ENCODE data around the gene VARS1.
"Not testable (repeated sequence)": the region's sequence is repeated elsewhere in the genome, so short reads cannot be mapped to it uniquely, and the experiment has no call there.

The VARS1 gene

DNA sequence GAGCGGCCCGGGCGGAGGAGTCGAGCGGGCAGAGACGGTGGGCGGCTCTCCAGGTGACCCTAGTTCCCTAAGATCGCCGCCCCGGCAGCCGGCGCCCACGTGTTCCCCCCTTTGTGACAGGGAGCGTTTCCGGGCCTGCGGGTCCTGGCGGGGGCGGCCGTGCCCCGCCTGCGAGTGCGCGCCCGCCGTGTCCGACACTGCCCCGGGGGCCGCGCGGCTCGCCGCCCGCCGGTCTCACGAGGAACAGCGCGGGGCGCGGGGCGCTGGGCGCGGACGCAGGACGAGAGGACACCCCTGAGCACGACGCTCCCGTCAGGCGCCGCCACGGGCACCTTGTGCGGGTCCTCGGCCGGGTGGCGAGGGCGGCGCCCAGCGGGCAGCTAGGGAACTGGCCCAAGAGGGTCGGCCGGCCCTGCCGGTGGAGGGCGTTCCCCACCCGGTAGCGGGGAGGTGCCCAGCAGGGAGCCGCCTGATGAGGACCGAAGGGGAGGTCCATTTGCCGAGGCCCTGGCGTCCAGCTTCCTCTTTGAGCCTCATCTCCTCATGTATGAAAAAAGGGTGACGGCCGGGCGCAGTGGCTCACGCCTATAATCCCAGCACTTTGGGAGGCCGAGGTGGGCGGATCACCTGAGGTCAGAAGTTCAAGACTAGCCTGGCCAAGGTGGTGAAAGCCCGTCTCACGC is at the start of gene VARS1:
TSS of gene VARS1 (minus strand) at position 137 of the 683 bp plus-strand sequence. CDS start 535 bp downstream, outside the sequence.
- peak; percentile 90 for DNase-seq

DNA sequence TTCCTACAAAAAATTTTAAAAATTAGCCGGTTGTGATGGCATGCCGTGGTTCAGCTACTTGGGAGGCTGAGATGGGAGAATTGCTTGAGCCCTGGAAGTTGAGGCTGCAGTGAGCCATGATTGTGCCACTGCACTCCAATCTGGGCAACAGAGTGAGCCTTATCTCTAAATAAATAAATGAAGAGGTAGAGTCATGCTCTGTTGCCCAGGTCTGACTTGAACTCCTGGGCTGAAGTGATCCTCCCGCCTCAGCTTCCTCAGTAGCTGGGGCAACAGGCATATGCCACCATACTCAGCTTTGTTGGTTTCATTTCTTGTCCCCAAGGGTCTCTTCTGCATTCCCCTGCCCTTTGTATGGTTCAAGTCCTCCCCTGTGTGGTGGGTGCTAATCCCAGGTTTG is 49.0 kb upstream of the VARS1 start:
- no peak for DNase-seq

DNA sequence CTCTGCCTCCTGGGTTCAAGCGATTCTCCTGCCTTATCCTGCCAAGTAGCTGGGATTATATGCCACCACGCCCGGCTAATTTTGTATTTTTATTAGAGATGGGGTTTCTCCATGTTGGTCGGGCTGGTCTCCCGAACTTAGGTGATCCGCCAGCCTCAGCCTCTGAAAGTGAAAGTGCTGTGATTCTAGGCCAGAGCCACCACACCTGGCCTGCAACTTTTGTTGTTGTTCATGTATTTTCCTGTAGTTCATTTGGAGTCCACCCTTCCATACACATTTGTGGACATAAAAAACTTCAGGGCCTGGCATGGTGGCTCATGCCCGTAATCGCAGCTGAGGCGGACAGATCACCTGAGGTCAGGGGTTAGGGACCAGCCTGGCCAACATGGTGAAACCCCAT is 46.5 kb upstream of the VARS1 start:
- DNase-seq: no peak

DNA sequence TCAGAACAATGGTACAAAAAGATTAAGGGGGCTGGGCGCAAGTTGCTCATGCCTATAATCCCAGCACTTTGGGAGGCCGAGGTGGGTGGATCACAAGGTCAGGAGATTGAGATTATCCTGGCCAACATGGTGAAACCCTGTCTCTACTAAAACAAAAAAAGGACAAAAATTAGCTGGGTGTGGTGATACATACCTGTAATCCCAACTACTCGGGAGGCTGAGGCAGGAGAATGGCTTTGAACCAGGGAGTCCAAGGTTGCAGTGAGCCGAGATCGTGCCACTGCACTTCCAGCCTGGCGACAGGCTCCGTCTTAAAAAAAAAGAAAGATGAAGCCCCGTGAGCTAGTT is 44.2 kb upstream of the VARS1 start:
- not testable (repeated sequence) for DNase-seq

DNA sequence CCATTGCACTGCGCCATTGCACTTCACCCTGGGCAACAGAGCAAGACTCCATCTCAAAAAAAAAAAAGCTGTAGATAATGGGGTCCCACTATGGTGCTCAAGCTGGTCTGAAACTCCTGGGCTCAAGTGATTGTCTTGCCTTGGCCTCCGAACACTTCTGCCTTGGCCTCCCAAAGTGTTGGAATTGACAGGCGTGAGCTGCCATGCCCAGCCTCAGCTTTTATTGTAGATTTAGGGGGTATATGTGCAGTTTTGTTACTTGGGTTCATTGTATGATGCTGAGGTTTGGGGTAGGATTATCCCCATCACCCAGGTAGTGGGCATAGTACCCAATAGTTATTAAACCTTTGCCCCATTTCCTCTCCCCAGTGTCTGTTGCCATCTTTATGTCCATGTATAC is 43.4 kb upstream of the VARS1 start:
- DNase-seq: no peak

DNA sequence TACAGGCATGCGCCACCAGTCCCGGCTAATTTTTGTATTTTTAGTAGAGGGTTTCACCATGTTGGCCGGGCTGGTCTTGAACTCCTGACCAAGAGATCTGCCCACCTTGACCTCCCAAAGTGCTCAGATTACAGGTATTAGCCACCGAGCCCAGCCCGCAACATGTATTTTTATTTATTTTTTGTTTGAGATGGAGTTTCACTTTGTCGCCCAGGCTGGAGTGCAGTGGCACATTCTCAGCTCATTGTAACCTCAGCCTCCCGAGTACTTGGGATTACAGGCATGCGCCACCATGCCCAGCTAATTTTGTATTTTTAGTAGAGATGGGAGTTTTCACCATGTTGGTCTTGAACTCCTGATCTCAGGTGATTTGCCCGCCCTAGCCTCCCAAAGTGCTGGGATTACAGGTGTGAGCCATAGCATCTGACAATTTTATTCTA is 42.6 kb upstream of the VARS1 start:
- DNase-seq: not testable (repeated sequence)

DNA sequence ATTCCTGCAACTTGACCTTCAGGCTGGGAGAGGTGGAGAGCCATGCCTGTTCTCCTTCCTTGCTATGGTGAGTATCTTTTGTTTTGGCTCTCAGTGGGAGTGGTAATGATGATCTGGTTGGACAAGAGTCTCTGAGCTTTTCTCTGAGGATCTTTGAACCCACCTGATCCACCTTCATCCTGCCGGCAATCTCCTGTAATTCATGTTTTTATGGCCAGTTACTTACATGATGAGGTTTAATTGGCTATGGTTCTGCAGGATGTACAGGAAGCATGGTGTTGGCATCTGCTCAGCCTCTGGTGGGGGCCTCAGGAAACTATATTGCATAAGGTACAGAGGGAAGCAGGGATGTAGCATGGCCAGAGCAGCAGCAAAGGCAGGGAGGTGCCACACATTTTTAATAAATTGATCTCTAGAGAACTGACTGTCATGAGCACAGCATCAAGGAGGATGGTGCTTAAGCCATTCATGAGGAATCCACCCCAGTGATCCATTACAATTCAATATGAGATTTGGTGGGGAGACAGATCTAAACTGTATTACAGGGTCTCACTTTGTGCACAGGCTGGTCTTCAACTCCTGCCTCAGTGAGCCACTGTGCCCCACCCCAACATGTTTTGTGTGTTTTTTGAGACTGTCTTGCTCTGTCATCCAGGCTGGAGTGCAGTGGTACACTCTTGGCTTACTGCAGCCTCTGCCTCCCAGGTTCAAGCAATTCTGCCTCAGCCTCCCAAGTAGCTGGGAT is 42.0 kb upstream of the VARS1 start:
- no peak for DNase-seq

DNA sequence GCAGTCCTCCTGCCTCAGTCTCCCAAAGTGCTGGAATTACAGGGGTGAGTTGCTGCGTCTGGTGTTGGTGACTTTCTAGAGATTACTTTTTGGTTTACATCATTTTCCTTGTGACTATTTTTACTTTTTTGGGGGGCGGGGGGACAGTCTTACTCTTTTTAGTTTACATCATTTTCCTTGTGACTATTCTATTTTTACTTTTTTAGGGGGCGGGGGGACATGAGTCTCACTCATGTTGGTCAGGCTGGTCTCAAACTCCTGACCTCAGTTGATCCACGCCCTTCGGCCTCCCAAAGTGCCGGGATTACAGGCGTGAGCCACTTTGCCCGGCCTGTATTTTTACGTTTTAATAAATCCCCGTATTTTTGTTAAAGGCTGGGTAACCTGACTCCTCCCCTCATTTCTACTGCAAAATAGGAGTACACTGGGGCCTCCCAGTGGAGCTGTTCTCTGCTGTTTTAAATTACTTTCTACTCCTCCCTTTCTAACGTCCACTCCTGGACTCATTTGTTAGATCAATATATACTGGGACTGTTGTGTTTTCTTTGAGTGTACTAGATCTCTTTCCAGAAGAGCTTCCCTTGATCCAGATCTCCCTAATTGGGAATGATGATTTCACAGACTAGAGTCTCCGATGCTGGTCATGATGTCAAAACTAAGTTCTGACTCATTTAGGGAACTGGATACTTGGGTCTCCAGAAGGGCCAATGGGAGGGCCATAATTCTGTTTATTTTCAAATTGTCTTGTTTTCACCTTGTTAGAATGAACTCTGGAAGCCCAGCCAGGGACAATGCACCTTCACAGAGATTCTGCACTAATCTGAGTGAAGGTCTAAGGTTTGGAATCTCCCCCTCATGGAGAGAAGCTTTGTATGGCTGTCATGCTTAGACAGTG is 41.2 kb upstream of the VARS1 start:
- DNase-seq: no peak

GRCh38 chr6:31836047-31836473 is 40.5 kb upstream of the VARS1 start:
- no peak for DNase-seq

DNA sequence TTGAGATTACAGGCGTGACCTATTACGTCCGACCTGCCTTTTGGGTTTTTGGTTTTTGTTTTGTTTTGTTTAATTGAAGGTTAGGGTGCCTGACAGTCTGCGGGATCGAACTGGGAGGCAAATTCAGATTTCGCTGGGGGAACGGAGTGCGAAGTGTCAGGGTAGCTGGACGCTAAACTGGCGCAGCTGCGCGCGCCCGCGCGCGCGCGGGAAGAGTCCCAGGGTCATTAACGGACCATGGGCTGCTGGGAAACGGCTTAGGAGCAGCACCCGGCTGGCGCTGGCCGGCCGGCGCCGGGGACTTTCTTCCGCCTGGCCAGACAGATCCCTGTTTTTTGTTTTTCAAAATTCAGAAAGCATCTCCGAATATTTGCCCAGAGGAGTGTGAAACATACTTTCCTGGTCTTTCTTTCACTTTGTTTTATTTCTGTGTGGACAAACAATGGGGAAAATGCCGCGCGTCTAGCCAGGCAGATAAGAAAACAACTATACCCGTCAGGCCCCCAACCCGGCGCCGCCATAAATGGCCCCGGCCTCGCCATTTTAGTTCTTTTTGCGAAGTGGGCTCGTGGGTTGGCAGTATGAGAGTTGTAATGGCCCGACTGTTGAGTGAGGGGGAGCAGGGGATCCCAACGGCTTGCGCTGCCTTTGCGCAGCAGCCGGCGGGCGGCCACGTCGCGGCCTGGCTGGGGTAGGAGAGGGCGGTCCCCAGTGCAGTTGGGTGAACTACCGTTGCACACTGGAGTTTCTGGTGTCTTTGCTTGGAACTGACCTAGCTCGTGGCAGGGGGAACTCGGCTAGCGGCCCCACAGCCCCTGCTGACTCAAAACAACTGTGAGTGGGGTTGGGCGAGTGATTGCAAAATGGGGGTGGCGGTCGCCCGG is 39.1 kb upstream of the VARS1 start:
- peak; percentile 94 for DNase-seq

DNA sequence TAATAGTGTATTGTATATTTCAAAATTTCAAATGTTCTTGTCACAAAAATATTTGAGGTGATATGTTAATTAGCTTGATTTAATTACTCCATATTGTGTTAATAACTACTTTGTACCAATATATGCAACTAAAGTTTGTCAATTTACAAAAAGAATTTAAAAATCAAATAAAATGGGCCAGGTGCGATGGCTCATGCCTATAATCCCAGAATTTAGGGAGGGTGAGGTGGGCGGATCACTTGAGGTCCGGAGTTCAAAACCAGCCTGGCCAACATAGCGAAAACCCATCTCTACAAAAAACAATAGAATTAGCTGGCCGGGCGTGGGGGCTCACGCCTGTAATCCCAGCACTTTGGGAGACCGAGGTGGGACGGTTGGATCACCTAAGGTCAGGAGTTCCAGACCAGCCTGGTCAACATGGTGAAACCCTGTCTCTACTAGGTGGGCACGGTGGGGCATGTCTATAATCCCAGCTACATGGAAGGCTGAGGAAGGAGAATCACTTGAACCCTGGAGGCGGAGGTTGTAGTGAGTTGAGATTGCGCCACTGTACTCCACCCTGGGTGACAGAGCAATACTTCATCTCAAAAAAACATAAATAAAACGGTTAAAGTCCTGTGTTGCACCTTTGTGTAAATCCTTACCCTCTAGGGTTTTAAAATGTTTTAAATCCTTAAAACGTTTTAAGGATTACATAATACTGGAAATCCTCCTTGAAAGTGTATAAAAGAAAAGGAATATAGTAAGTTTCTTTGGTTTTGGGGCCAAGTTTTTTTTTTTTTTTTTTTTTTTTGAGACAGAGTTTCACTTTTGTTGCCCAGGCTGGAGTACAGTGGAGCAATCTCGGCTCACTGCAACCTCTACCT is 36.0 kb upstream of the VARS1 start:
- no peak for DNase-seq

- DNase-seq: no peak
Observed at GRCh38 chr6:31830886-31831335, 35.4 kb upstream of the VARS1 start.

- DNase-seq: peak; percentile 82
Observed at GRCh38 chr6:31829633-31830283, 34.2 kb upstream of the VARS1 start.

GRCh38 chr6:31827286-31828079 is 31.9 kb upstream of the VARS1 start, which contains the start of gene HSPA1B:
Gene HSPA1B (plus strand): TSS chr6:31827738. CDS start chr6:31827951, 213 bp downstream.
- DNase-seq: peak; percentile 100

DNA sequence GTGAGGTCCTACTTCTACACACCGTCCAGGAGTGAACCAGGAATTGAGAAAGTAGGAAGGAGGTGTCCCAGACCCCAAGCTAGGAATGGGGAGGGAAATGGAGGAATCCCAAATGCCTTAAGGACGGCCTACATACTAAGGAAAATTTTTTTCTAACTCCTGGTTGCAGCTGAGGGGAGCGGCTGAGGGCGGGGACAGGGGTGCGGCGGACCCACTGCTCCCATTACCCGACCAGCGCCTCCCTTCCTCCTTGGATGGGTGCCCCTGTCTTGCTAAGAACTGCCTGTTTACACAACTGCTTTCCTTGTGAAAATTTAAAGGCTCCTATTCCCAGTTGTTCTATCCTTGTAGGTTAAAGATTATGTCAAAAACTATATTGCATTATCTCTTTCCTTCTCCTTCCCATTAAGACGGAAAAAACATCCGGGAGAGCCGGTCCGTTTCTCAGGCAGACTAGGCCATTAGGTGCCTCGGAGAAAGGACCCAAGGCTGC is 31.3 kb upstream of the VARS1 start:
- DNase-seq: no peak

DNA sequence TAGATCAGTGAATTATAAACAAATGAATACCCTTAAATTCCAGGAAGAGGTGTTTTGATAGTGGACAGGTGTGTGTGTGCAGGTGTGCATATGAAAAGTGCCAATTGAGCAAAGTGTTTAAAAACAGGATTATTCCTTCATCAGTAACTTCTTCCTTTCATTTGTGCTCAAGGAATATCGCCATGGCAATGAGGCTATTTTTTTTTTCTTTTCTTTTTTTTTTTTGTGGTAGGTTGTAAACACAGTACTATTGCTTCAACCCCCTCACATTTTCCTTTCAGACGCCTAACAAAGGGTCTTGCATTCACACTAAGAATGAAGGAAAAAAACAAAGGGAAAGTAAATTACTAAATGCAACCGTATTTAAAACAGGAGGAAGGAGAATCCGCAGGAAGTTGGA is 30.0 kb upstream of the VARS1 start:
- no peak for DNase-seq

DNA sequence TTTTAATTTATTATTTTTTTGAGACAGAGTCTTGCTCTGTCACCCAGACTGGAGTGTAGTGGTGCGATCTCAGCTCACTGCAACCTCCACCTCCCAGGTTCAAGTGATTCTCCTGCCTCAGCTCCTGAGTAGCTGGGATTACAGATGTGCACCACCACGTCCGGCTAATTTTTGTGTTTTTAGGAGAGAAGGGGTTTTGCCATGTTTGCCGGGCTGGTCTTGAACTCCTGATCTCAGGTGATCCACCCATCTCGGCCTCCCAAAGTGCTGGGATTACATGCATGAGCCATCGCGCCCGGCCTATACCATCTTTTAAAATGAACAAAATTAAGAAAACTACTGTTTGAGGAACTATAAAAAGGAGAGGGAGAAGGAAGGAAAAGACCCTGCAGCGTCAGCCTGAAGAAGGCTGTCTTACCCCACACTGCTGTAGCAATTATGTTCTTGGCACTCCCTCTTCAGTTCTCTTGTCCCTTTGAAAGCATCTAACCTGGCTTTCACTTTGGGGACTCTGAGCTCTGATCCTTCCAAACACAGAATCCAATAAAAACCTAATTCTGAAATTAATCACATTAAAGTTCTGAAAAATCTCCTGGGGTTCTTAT is 28.1 kb upstream of the VARS1 start:
- DNase-seq: not testable (repeated sequence)

DNA sequence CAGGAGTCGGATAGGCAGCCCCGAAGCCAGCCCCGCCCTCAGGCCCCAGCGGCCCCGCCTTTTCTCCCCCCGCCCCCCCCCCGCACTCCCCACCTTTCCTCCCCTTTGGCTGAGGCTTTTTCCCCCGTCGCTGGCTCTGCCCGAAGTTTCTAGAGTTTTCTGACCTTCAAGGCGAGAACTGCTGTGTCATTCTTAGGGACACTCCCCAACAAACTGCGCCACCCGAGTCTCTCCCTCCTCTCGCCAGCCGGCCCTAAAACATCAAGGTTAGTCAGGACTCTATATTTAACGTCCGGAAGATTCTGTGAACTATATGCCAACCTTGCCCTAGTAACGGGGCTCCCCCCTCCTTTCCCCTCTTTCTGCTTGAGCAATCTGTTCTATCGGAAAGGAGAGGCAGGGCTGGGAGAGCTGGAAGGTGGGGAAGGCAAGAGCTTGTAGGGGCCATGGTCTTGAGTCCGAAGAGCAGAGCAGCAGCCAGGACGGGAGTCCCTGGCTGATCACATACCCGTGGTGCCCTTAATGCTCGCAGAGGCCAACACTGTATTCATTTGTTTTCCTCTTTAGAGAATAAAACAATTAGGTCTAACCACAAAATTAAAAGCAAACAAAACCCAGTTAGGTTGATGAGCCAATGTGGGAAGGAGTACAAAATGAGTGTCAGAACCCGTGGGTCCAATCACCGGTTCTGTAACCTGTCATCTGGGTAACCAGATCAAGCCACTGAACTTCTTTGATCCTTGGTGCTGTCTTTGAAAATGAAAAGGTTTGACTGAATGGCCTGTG is 26.7 kb upstream of the VARS1 start:
- peak; percentile 88 for DNase-seq

Measured in midbrain (tissue), 1 donor.